ENCODE results near the gene SPEN.

Gene SPEN

GRCh38 chr1:15941044-15941840 lies 93.7 kb downstream of the SPEN start:
- DNase-seq (ENCODE audit: low read depth, low spot score) = no peak
- no peak overlapping the region for H3K4me3 ChIP-seq (ENCODE audit: low read depth, low read length)
- no peak for TF ChIP-seq CTCF (IDR thresholded peaks at IDR 0.05; ENCODE audit: insufficient read depth, low read length, missing control alignments)
- ChIA-PET CTCF (interaction anchor here (1.8 to 3.3 kb wide), 2 partner anchors 53 to 149 kb away, joined by 5 to 10 read pairs; no protein-coding TSS in a partner anchor), POLR2A (no interaction called here)

GRCh38 chr1:15941899-15942660 lies 94.6 kb downstream of the SPEN start:
- TF ChIP-seq CTCF (IDR thresholded peaks at IDR 0.05; ENCODE audit: insufficient read depth, low read length, missing control alignments) = no peak
- ChIA-PET POLR2A (no interaction called here), CTCF (interaction anchor here (1.8 to 3.3 kb wide), 2 partner anchors 52 to 150 kb away, joined by 5 to 10 read pairs; no protein-coding TSS in a partner anchor)
- H3K4me3 ChIP-seq (ENCODE audit: low read depth, low read length) = no peak overlapping the region
- no peak for DNase-seq (ENCODE audit: low read depth, low spot score)

- POLR2A ChIA-PET = no interaction called here
- H3K4me3 ChIP-seq (ENCODE audit: low read depth, low read length) = no peak overlapping the region
- CTCF ChIA-PET = interaction anchor here (1.8 to 3.3 kb wide), 2 partner anchors 52 to 151 kb away, joined by 5 to 10 read pairs; no protein-coding TSS in a partner anchor
- no peak for TF ChIP-seq CTCF (IDR thresholded peaks at IDR 0.05; ENCODE audit: insufficient read depth, low read length, missing control alignments)
- no peak for DNase-seq (ENCODE audit: low read depth, low spot score)
These were observed 95.3 kb downstream of the SPEN start for GRCh38 chr1:15942661-15943327.

GRCh38 chr1:15943328-15943991 lies 96.0 kb downstream of the SPEN start:
- no peak overlapping the region for H3K4me3 ChIP-seq (ENCODE audit: low read depth, low read length)
- no peak for TF ChIP-seq CTCF (IDR thresholded peaks at IDR 0.05; ENCODE audit: insufficient read depth, low read length, missing control alignments)
- DNase-seq (ENCODE audit: low read depth, low spot score) = no peak
- ChIA-PET POLR2A (no interaction called here), CTCF (interaction anchor here (3.3 kb wide), 1 partner anchor 51 kb away, joined by 10 read pairs; no protein-coding TSS in a partner anchor)

- no peak overlapping the region for H3K4me3 ChIP-seq (ENCODE audit: low read depth, low read length)
- POLR2A ChIA-PET = no interaction called here
- DNase-seq (ENCODE audit: low read depth, low spot score) = no peak
- TF ChIP-seq CTCF (IDR thresholded peaks at IDR 0.05; ENCODE audit: insufficient read depth, low read length, missing control alignments) = no peak
- CTCF ChIA-PET = interaction anchor here (3.3 kb wide), 1 partner anchor 50 kb away, joined by 10 read pairs; no protein-coding TSS in a partner anchor
These were observed 96.4 kb downstream of the SPEN start for GRCh38 chr1:15943992-15944307.

Measured in AG04449 (cell line).